ENCODE results near the gene LRRC4C.

DNA sequence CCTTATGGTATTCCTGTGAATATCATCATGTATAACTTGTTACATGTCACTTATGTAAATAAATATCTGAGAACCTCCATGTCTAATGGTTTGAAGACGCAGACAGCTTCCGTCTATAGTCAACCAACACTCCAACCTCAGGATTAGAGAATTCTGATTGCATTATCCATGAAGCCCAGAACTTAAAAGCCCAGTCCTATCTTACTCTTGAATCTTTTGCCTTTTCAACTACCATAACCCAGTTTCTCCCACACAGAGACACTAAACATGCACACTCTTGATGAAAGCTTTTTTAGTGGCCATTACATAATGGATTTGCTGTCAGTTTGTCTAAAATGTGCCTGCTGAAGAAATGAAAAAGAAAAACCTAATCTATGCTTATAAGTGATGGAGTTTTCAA lies 1219.2 kb downstream of the LRRC4C start:
- TF ChIP-seq POLR2A (IDR thresholded peaks at IDR 0.05; ENCODE audit: low read depth, low read length) = no peak
- no peak for TF ChIP-seq TAF1 (IDR thresholded peaks at IDR 0.05; ENCODE audit: borderline replicate concordance, low read depth, low read length)

All from GM12892 (cell line).